ENCODE measurements around the gene TAB3.

- TF ChIP-seq POLR2AphosphoS5 (IDR thresholded peaks at IDR 0.05; ENCODE audit: low read depth, low read length): no peak
- TF ChIP-seq TAF1 (IDR thresholded peaks at IDR 0.05; ENCODE audit: borderline replicate concordance, insufficient read depth, low read length): no peak
- TF ChIP-seq SIN3A (IDR thresholded peaks at IDR 0.05; ENCODE audit: borderline replicate concordance, insufficient read depth, low read length): no peak
- no peak for TF ChIP-seq REST (IDR thresholded peaks at IDR 0.05; ENCODE audit: insufficient read depth in 1 of 2, low read depth in 2 of 2, low read length in 2 of 2)
- no peak for TF ChIP-seq FOXP2 (optimal IDR thresholded peaks at IDR 0.05; ENCODE audit: borderline replicate concordance, extremely low read depth, extremely low read length, insufficient read depth)
These were observed 76.7 kb downstream of the TAB3 start for GRCh38 chrX:30812326-30812725.
